ENCODE data around the gene PDGFB.

GRCh38 chr22:39290724-39291161 lies 46.0 kb upstream of the PDGFB start:
- TF ChIP-seq CTCF (IDR thresholded peaks at IDR 0.05; ENCODE audit: poor library complexity) (no peak), EZH2 (IDR thresholded peaks at IDR 0.05; ENCODE audit: borderline replicate concordance) (no peak), EZH2phosphoT487 (IDR thresholded peaks at IDR 0.05; ENCODE audit: low read depth, severe bottlenecking, unreplicated experiment) (no peak)

Data from hepatocyte (in vitro differentiated cells).